Right lobe of liver (tissue), 6 donors: ENCODE measurements around the gene SIPA1. TPM values are rescaled to one million over a fixed set of nuclear protein-coding genes. Genes with fewer than 3 reads are reported as not detected.

Experiments used
- ATAC-seq, 4 donors: fragments of 200-7000 bp; cut with Tn5 transposase; one replicate each; pipeline ENCODE4 v1.9.1; 2020; ENCODE audit warnings: mild to moderate bottlenecking in 4 of 4, moderate library complexity in 4 of 4
- DNase-seq, 3 donors: peaks; one replicate each; pipeline ENCODE4 v3.0.0-alpha.2; 2020
- H3K27ac ChIP-seq, 3 donors: fragments of 200-600 bp; one replicate each; pipeline ENCODE4 v1.8.0; 2022
- H3K27me3 ChIP-seq, 2 donors: fragments of 200-600 bp; one replicate each; pipeline ENCODE4 v1.8.0; 2022
- H3K36me3 ChIP-seq, 4 donors: fragments of 200-600 bp; sonication (generic) in 1 of 4; one replicate each; pipeline versions ENCODE4 v1.5.1 to v1.8.0; 2017 to 2022; ENCODE audit warnings: control low read depth in 1 of 4
- H3K4me1 ChIP-seq, 4 donors: fragments of 200-600 bp; sonication (generic) in 1 of 4; one replicate each; pipeline versions ENCODE4 v1.5.1 to v1.8.0; 2017 to 2022; ENCODE audit warnings: control low read depth in 1 of 4
- H3K4me3 ChIP-seq, 3 donors: fragments of 200-600 bp; one replicate each; pipeline ENCODE4 v1.8.0; 2022
- H3K9me3 ChIP-seq, 4 donors: fragments of 200-600 bp; sonication (generic) in 1 of 4; one replicate each; pipeline versions ENCODE4 v1.5.1 to v1.8.0; 2017 to 2022; ENCODE audit warnings: control low read depth in 1 of 4
- CTCF ChIP-seq, 4 donors: fragments of 200-600 bp in 3 of 4; fragments of 450-650 bp in 1 of 4; IDR thresholded peaks; one replicate each; pipeline versions ENCODE4 v1.5.1 to v1.8.0; 2016 to 2022; ENCODE audit warnings: antibody characterized with exemption in 4 of 4, mild to moderate bottlenecking in 2 of 4
- POLR2A ChIP-seq: fragments of 450-650 bp; IDR thresholded peaks from one replicate; pipeline ENCODE4 v1.6.1; 2017; ENCODE audit warnings: antibody characterized with exemption, mild to moderate bottlenecking
- WGBS: methylation state at CpG from one replicate; pipeline ENCODE4 v1.1.6; 2018; ENCODE audit warnings: low coverage, low lambda C conversion rate; ENCODE audit not compliant: insufficient coverage; ENCODE audit errors: missing lambda C conversion rate; 5-methylcytosine and 5-hydroxymethylcytosine counted together
- intact Hi-C, 2 donors: fragments of 100-400 bp; cut with DNase I; formaldehyde crosslinking; loops; one replicate each; pipeline versions ENCODE4 v1.11.2 to v1.14.1; 2022
- total RNA-seq, 6 experiments: library from RNA; depleted of rRNA in 2 of 6; stranded (reverse); fragments of >200 nt in 2 of 6; fragmentation: NEBNext Ultra II Directional in 3 of 6; extraction: Animal tissue kit (Norgen Biotek cat#: 25700) in 3 of 6; gene quantifications; one replicate each; pipeline versions ENCODE4 v1.1.0 to v1.2.4, GENCODE V29; 2016 to 2023
- donor health status: DM: no; HTN: yes; CAD: no.
- donor health status: DM: no; HTN: no; CAD: no.
- donor health status: DM: no; HTN: no; CAD: no.
- donor health status: DM: no; HTN: yes; CAD: no.
- donor health status: DM: no; HTN: yes; CAD: no.

Gene SIPA1
- total RNA-seq, 6 experiments from 2014 or later: 21.1 to 34.1 (median 25.3) TPM

- Histone ChIP-seq H3K27me3 (no peaks in the 10 kb centered on the region), H3K27ac (no peak overlapping the region), H3K4me1 (peaks cover 0 to 7% (median 3%) of the 10 kb centered on the region in 4 donors), H3K36me3 (peaks cover 0 to 52% (median 14%) of the 10 kb centered on the region in 4 donors), H3K4me3 (no peak overlapping the region), H3K9me3 (no peaks in the 10 kb centered on the region)
- 98% methylated on average over 13 of the region's 14 CpGs for WGBS
- intact Hi-C loops: loop anchor here (10.0 kb wide), 3 partner anchors 83 to 203 kb away; no protein-coding TSS in a partner anchor
- TF ChIP-seq CTCF (IDR thresholded peaks at IDR 0.05) (no peak), POLR2A (no peak)
- DNase-seq (no peak), ATAC-seq (no peak)
Measured at GRCh38 chr11:65621460-65621859, 16.4 kb upstream of the SIPA1 start.

GRCh38 chr11:65622011-65622410, 15.9 kb upstream of the SIPA1 start:
- Histone ChIP-seq H3K4me1 (peaks cover 0 to 1% (median under 1%) of the 10 kb centered on the region in 4 donors), H3K27me3 (no peaks in the 10 kb centered on the region), H3K4me3 (no peak overlapping the region), H3K36me3 (peaks cover 0 to 58% (median 16%) of the 10 kb centered on the region in 4 donors), H3K27ac (no peak overlapping the region), H3K9me3 (no peaks in the 10 kb centered on the region)
- DNase-seq (no peak), ATAC-seq (no peak)
- intact Hi-C loops: loop anchor here (10.0 kb wide), 3 partner anchors 83 to 203 kb away; no protein-coding TSS in a partner anchor
- no peak for TF ChIP-seq CTCF (IDR thresholded peaks at IDR 0.05)
- TF ChIP-seq POLR2A: no peak
- no CpG with 5 or more reads among the region's 16 CpGs for WGBS

- no peak for TF ChIP-seq POLR2A
- no peak for TF ChIP-seq CTCF (IDR thresholded peaks at IDR 0.05)
- Histone ChIP-seq H3K27me3 (no peaks in the 10 kb centered on the region), H3K9me3 (no peaks in the 10 kb centered on the region), H3K36me3 (peaks cover 0 to 61% (median 22%) of the 10 kb centered on the region in 4 donors), H3K27ac (no peak overlapping the region), H3K4me1 (no peaks in the 10 kb centered on the region), H3K4me3 (no peak overlapping the region)
- 100% methylated on average over 1 of the region's 14 CpGs for WGBS
- DNase-seq (no peak), ATAC-seq (no peak)
- intact Hi-C loops: loop anchor here (10.0 kb wide), 3 partner anchors 82 to 202 kb away; no protein-coding TSS in a partner anchor
Measured at GRCh38 chr11:65623177-65623576, 14.7 kb upstream of the SIPA1 start.

GRCh38 chr11:65623852-65624616, 13.9 kb upstream of the SIPA1 start:
- Histone ChIP-seq H3K27ac (no peak overlapping the region), H3K4me1 (no peaks in the 10 kb centered on the region), H3K36me3 (peaks cover 0 to 59% (median 18%) of the 10 kb centered on the region in 4 donors), H3K4me3 (no peak overlapping the region), H3K27me3 (no peaks in the 10 kb centered on the region), H3K9me3 (no peaks in the 10 kb centered on the region)
- TF ChIP-seq CTCF (IDR thresholded peaks at IDR 0.05): no peak
- no peak for TF ChIP-seq POLR2A
- DNase-seq: no peak
- 100% methylated on average over 1 of the region's 25 CpGs for WGBS
- intact Hi-C loops: loop anchor here (10.0 kb wide), 3 partner anchors 81 to 201 kb away; no protein-coding TSS in a partner anchor
- ATAC-seq: no peak
